ENCODE measurements around the gene MAST1.
A peak's percentile ranks its signal among the peaks of the same experiment; 100 is the strongest.
"Not testable (repeated sequence)": the region's sequence is repeated elsewhere in the genome, so short reads cannot be mapped to it uniquely, and the experiment has no call there.

Gene MAST1

GRCh38 chr19:12800923-12801465 lies 37.3 kb upstream of the MAST1 start:
- DNase-seq = peak in 9 of 51 donors; percentile 21 to 50 (median 30)

GRCh38 chr19:12801466-12802266 lies 36.6 kb upstream of the MAST1 start, which contains the start of the genes PRDX2 and THSD8:
PRDX2 (minus strand) TSS chr19:12801800; CDS start chr19:12801261, 539 bp downstream.
THSD8 (plus strand) TSS chr19:12802069; CDS start chr19:12802072, 3 bp downstream.
- DNase-seq = peak in 44 of 51 donors; percentile 23 to 85 (median 70)

GRCh38 chr19:12802267-12803106 lies 35.8 kb upstream of the MAST1 start:
- no peak for DNase-seq

GRCh38 chr19:12804051-12804450 lies 34.3 kb upstream of the MAST1 start:
- no peak for DNase-seq

GRCh38 chr19:12806242-12807081 lies 31.9 kb upstream of the MAST1 start, which contains the start of gene RNASEH2A:
RNASEH2A (plus strand) TSS chr19:12806584; CDS start chr19:12806674, 90 bp downstream.
- peak in 48 of 51 donors; percentile 17 to 92 (median 78) for DNase-seq

- DNase-seq = no peak
Observed at GRCh38 chr19:12815088-12815487, 23.2 kb upstream of the MAST1 start.

- DNase-seq = not testable (repeated sequence)
Observed at GRCh38 chr19:12817188-12817587, 21.1 kb upstream of the MAST1 start.

- not testable (repeated sequence) for DNase-seq
Observed at GRCh38 chr19:12817810-12818209, 20.5 kb upstream of the MAST1 start.

GRCh38 chr19:12821761-12822160 lies 16.6 kb upstream of the MAST1 start:
- DNase-seq = no peak

- no peak for DNase-seq
Observed at GRCh38 chr19:12825254-12826131, 12.8 kb upstream of the MAST1 start.

- DNase-seq = no peak
Observed at GRCh38 chr19:12828494-12828893, 9.8 kb upstream of the MAST1 start.

- peak in 1 of 51 donors; percentile 7 for DNase-seq
Observed at GRCh38 chr19:12833418-12833737, 4.9 kb upstream of the MAST1 start.

GRCh38 chr19:12833738-12834565 lies 4.4 kb upstream of the MAST1 start:
- DNase-seq = peak in 14 of 51 donors; percentile 3 to 36 (median 27)

GRCh38 chr19:12834566-12834943 lies 3.8 kb upstream of the MAST1 start, which contains the start of gene RTBDN:
RTBDN (minus strand) TSS chr19:12834579; CDS start chr19:12829979, 4,600 bp downstream.
- DNase-seq = peak in 4 of 51 donors; percentile 4 to 37 (median 10)

GRCh38 chr19:12834976-12835757 lies 3.1 kb upstream of the MAST1 start:
- DNase-seq = peak in 11 of 51 donors; percentile 1 to 33 (median 21)

- no peak for DNase-seq
Observed at GRCh38 chr19:12836529-12836863, 1.8 kb upstream of the MAST1 start.

GRCh38 chr19:12837225-12837624 lies 1.1 kb upstream of the MAST1 start:
- no peak for DNase-seq

All from hypothalamus (tissue), 51 donors.